Activated T-helper 17 cell treated with anti-CD3 and anti-CD28 coated beads, Interleukin-2, amount 50 U/mL, for 72 hours (primary cell): ENCODE measurements around the gene CCDC9. TPM values are rescaled to one million over a fixed set of nuclear protein-coding genes. Genes with fewer than 3 reads are reported as not detected.

Experiments
- ATAC-seq: fragments of 150-1000 bp; cut with Tn5 transposase; replicated peaks from 2 replicates; pipeline ENCODE4 v1.10.0; 2021; ENCODE audit warnings: mild to moderate bottlenecking, moderate library complexity
- H3K27ac Mint-ChIP-seq: one replicate; pipeline ENCODE4 v1.8.0; 2022; ENCODE audit warnings: mixed read lengths
- H3K27me3 Mint-ChIP-seq: one replicate; pipeline ENCODE4 v1.8.0; 2022; ENCODE audit warnings: mixed read lengths
- H3K36me3 Mint-ChIP-seq: one replicate; pipeline ENCODE4 v1.8.0; 2022; ENCODE audit warnings: low read depth, mild to moderate bottlenecking, mixed read lengths
- H3K4me1 Mint-ChIP-seq: one replicate; pipeline ENCODE4 v1.8.0; 2022; ENCODE audit warnings: mixed read lengths
- H3K4me3 Mint-ChIP-seq: one replicate; pipeline ENCODE4 v1.8.0; 2022; ENCODE audit warnings: mild to moderate bottlenecking, mixed read lengths
- H3K9me3 Mint-ChIP-seq: one replicate; pipeline ENCODE4 v1.8.0; 2022; ENCODE audit warnings: mixed read lengths
- total RNA-seq, 2 donors: library from RNA; stranded (reverse); gene quantifications; one replicate each; pipeline ENCODE4 v1.2.3, GENCODE V29; 2022

The CCDC9 gene
- total RNA-seq, 2 donors from 2014 or later, result 38.9 to 44.6 TPM

- no peak for ATAC-seq
- H3K4me1 Mint-ChIP-seq, result peaks cover 16% of the 10 kb centered on the region
- H3K27ac Mint-ChIP-seq, result no peak overlapping the region
- peaks cover 30% of the 10 kb centered on the region for H3K36me3 Mint-ChIP-seq
- no peaks in the 10 kb centered on the region for H3K27me3 Mint-ChIP-seq
- H3K9me3 Mint-ChIP-seq, result no peaks in the 10 kb centered on the region
- H3K4me3 Mint-ChIP-seq, result no peak overlapping the region
These were observed 27.2 kb upstream of the CCDC9 start for GRCh38 chr19:47228937-47229675.

- Mint-ChIP-seq H3K4me1 (peaks cover 16% of the 10 kb centered on the region), H3K4me3 (no peak overlapping the region), H3K9me3 (no peaks in the 10 kb centered on the region), H3K27me3 (no peaks in the 10 kb centered on the region), H3K27ac (no peak overlapping the region), H3K36me3 (peaks cover 30% of the 10 kb centered on the region)
- ATAC-seq, result no peak
These were observed 26.7 kb upstream of the CCDC9 start for GRCh38 chr19:47229676-47230053.

GRCh38 chr19:47230054-47230920 lies 26.0 kb upstream of the CCDC9 start:
- no peak overlapping the region for H3K4me3 Mint-ChIP-seq

GRCh38 chr19:47230921-47231214 lies 25.5 kb upstream of the CCDC9 start, which contains the start of gene BBC3:
Gene BBC3 (minus strand): TSS chr19:47231199. CDS start chr19:47228431, 2,768 bp downstream.
- Mint-ChIP-seq H3K27ac (peak within 1 kb of the TSS; percentile 57), H3K4me3 (peak within 1 kb of the TSS; percentile 75), H3K27me3 (no peaks in the 10 kb centered on the region), H3K36me3 (peaks cover 20% of the 10 kb centered on the region), H3K9me3 (no peaks in the 10 kb centered on the region), H3K4me1 (peaks cover 12% of the 10 kb centered on the region)
- no peak for ATAC-seq

More at GRCh38 chr19:47230054-47230920, 26.0 kb upstream of the CCDC9 start:
- no peaks in the 10 kb centered on the region for H3K27me3 Mint-ChIP-seq
- peaks cover 26% of the 10 kb centered on the region for H3K36me3 Mint-ChIP-seq
- H3K27ac Mint-ChIP-seq, result no peak overlapping the region
- H3K9me3 Mint-ChIP-seq, result no peaks in the 10 kb centered on the region
- H3K4me1 Mint-ChIP-seq, result peaks cover 16% of the 10 kb centered on the region
- ATAC-seq, result peak; percentile 6

GRCh38 chr19:47231215-47232054 lies 24.9 kb upstream of the CCDC9 start:
- peak overlapping the region; percentile 57 for H3K27ac Mint-ChIP-seq
- H3K4me1 Mint-ChIP-seq, result peaks cover 12% of the 10 kb centered on the region
- ATAC-seq, result peak; percentile 63
- H3K9me3 Mint-ChIP-seq, result no peaks in the 10 kb centered on the region
- peaks cover 19% of the 10 kb centered on the region for H3K36me3 Mint-ChIP-seq
- H3K27me3 Mint-ChIP-seq, result no peaks in the 10 kb centered on the region
- peak overlapping the region; percentile 75 for H3K4me3 Mint-ChIP-seq

GRCh38 chr19:47232422-47233211 lies 23.7 kb upstream of the CCDC9 start:
- peak overlapping the region; percentile 75 for H3K4me3 Mint-ChIP-seq
- H3K36me3 Mint-ChIP-seq, result peaks cover 8% of the 10 kb centered on the region
- peak; percentile 48 for ATAC-seq
- no peaks in the 10 kb centered on the region for H3K9me3 Mint-ChIP-seq
- H3K27me3 Mint-ChIP-seq, result no peaks in the 10 kb centered on the region
- peak overlapping the region; percentile 57 for H3K27ac Mint-ChIP-seq
- peaks cover 12% of the 10 kb centered on the region for H3K4me1 Mint-ChIP-seq

GRCh38 chr19:47236072-47236675 lies 20.2 kb upstream of the CCDC9 start:
- Mint-ChIP-seq H3K9me3 (no peaks in the 10 kb centered on the region), H3K4me3 (no peak overlapping the region), H3K36me3 (peaks cover 5% of the 10 kb centered on the region), H3K27ac (no peak overlapping the region), H3K4me1 (peaks cover 17% of the 10 kb centered on the region), H3K27me3 (peaks cover 3% of the 10 kb centered on the region)
- no peak for ATAC-seq

- Mint-ChIP-seq H3K27ac (peak overlapping the region; percentile 61), H3K36me3 (no peaks in the 10 kb centered on the region)
These were observed 17.2 kb upstream of the CCDC9 start for GRCh38 chr19:47239152-47239551.

GRCh38 chr19:47239610-47240296 lies 16.6 kb upstream of the CCDC9 start:
- no peaks in the 10 kb centered on the region for H3K36me3 Mint-ChIP-seq
- no peak for ATAC-seq
- H3K4me1 Mint-ChIP-seq, result peaks cover 5% of the 10 kb centered on the region
- H3K9me3 Mint-ChIP-seq, result peaks cover 4% of the 10 kb centered on the region
- H3K4me3 Mint-ChIP-seq, result peak overlapping the region; percentile 77
- H3K27me3 Mint-ChIP-seq, result peaks cover 3% of the 10 kb centered on the region
- no peak overlapping the region for H3K27ac Mint-ChIP-seq

More at GRCh38 chr19:47239152-47239551, 17.2 kb upstream of the CCDC9 start:
- peaks cover 3% of the 10 kb centered on the region for H3K27me3 Mint-ChIP-seq
- no peak for ATAC-seq
- H3K4me1 Mint-ChIP-seq, result peaks cover 5% of the 10 kb centered on the region
- peaks cover 4% of the 10 kb centered on the region for H3K9me3 Mint-ChIP-seq
- peak overlapping the region; percentile 77 for H3K4me3 Mint-ChIP-seq

GRCh38 chr19:47240556-47240955 lies 15.8 kb upstream of the CCDC9 start:
- Mint-ChIP-seq H3K27ac (no peak overlapping the region), H3K4me3 (no peak overlapping the region), H3K36me3 (no peaks in the 10 kb centered on the region), H3K27me3 (peaks cover 3% of the 10 kb centered on the region), H3K4me1 (peaks cover 5% of the 10 kb centered on the region), H3K9me3 (peaks cover 4% of the 10 kb centered on the region)
- no peak for ATAC-seq

GRCh38 chr19:47240996-47241918 lies 15.1 kb upstream of the CCDC9 start:
- Mint-ChIP-seq H3K4me1 (peaks cover 5% of the 10 kb centered on the region), H3K36me3 (no peaks in the 10 kb centered on the region), H3K27me3 (peaks cover 3% of the 10 kb centered on the region), H3K9me3 (peaks cover 4% of the 10 kb centered on the region), H3K4me3 (no peak overlapping the region), H3K27ac (no peak overlapping the region)
- peak; percentile 51 for ATAC-seq

- peaks cover 5% of the 10 kb centered on the region for H3K4me1 Mint-ChIP-seq
- peaks cover 3% of the 10 kb centered on the region for H3K27me3 Mint-ChIP-seq
- peaks cover 4% of the 10 kb centered on the region for H3K9me3 Mint-ChIP-seq
- ATAC-seq, result no peak
- no peak overlapping the region for H3K27ac Mint-ChIP-seq
- no peaks in the 10 kb centered on the region for H3K36me3 Mint-ChIP-seq
- H3K4me3 Mint-ChIP-seq, result no peak overlapping the region
These were observed 14.3 kb upstream of the CCDC9 start for GRCh38 chr19:47241919-47242577.
